Esophagus (tissue), 2 donors: ENCODE results near the gene PPP3CA. TPM values are rescaled to one million over a fixed set of nuclear protein-coding genes. Genes with fewer than 3 reads are reported as not detected.
A peak's percentile ranks its signal among the peaks of the same experiment; 100 is the strongest.

Experiments
- H3K27ac ChIP-seq, 2 donors: one replicate each; pipeline ENCODE4 v1.5.1; 2013; ENCODE audit warnings: low read depth in 2 of 2, mild to moderate bottlenecking in 2 of 2, inconsistent platforms in 1 of 2, low read length in 1 of 2, moderate library complexity in 1 of 2
- H3K27me3 ChIP-seq, 2 donors: one replicate each; pipeline ENCODE4 v1.6.1; 2013; ENCODE audit warnings: low read length in 2 of 2, control low read depth in 1 of 2, mild to moderate bottlenecking in 1 of 2; ENCODE audit not compliant: insufficient read depth in 2 of 2, control insufficient read depth in 1 of 2
- H3K36me3 ChIP-seq, 2 donors: one replicate each; pipeline ENCODE4 v1.6.1; 2013; ENCODE audit warnings: low read length in 1 of 2; ENCODE audit not compliant: control insufficient read depth in 2 of 2, insufficient read depth in 2 of 2
- H3K4me1 ChIP-seq, 2 donors: one replicate each; pipeline ENCODE4 v1.6.1; 2013; ENCODE audit warnings: low read length in 1 of 2; ENCODE audit not compliant: control insufficient read depth in 2 of 2, insufficient read depth in 2 of 2
- H3K4me3 ChIP-seq, 2 donors: one replicate each; pipeline ENCODE4 v1.5.1; 2013; ENCODE audit warnings: low read length in 2 of 2, mild to moderate bottlenecking in 2 of 2, low read depth in 1 of 2, moderate library complexity in 1 of 2
- H3K9me3 ChIP-seq, 2 donors: one replicate each; pipeline ENCODE4 v1.6.1; 2013; ENCODE audit warnings: mild to moderate bottlenecking in 2 of 2, low read depth in 1 of 2, low read length in 1 of 2, moderate library complexity in 1 of 2; ENCODE audit not compliant: control insufficient read depth in 2 of 2, insufficient read depth in 1 of 2
- WGBS, 2 donors: extraction: QIAGEN DNeasy Blood & Tissue Kit; methylation state at CpG; one replicate each; pipeline ENCODE4 v1.1.7; 2013; 5-methylcytosine and 5-hydroxymethylcytosine counted together
- polyA plus RNA-seq, 2 donors: library from polyadenylated mRNA; stranded (reverse); fragments of 200-250 nt; gene quantifications; one replicate each; pipeline ENCODE4 v1.2.3, GENCODE V29; 2013
- donor health status: healthy with polysubstance abuse.
- donor health status: Bipolar disorder and iron deficiency.

The PPP3CA gene
- polyA plus RNA-seq, 2 donors, result 5.2 to 5.8 TPM

GRCh38 chr4:100984901-100985300, 362.4 kb downstream of the PPP3CA start:
- Histone ChIP-seq H3K4me1 (peaks cover 0 to 4% of the 10 kb centered on the region in 2 donors), H3K9me3 (no peaks in the 10 kb centered on the region), H3K27ac (no peak overlapping the region), H3K27me3 (no peaks in the 10 kb centered on the region), H3K4me3 (no peak overlapping the region), H3K36me3 (no peaks in the 10 kb centered on the region)

DNA sequence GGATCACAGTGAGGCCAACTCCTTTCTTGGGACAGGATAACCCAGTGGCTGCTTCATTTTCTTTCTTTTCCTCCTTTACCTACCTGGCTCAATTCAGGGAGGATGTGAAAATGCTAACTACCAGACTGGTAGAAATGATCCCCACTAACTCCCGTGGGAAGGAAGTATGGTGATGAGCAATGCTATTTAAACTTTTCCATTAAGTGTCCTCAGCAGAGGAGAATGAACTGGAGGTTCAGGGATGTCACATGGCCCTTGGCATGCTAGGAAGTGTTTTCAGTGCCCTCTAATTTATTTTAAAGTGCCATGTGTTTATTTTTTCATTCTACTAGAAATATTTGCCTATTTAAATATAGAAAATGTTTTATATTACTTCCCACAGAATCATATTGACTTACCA, 363.9 kb downstream of the PPP3CA start:
- peaks cover 0 to 4% of the 10 kb centered on the region in 2 donors for H3K4me1 ChIP-seq
- no peaks in the 10 kb centered on the region for H3K27me3 ChIP-seq
- WGBS, 2 donors, result 48 to 57% methylated on average over 1 of the region's 1 CpG
- H3K36me3 ChIP-seq, result no peaks in the 10 kb centered on the region
- no peak overlapping the region for H3K4me3 ChIP-seq
- no peak overlapping the region for H3K27ac ChIP-seq
- no peaks in the 10 kb centered on the region for H3K9me3 ChIP-seq

DNA sequence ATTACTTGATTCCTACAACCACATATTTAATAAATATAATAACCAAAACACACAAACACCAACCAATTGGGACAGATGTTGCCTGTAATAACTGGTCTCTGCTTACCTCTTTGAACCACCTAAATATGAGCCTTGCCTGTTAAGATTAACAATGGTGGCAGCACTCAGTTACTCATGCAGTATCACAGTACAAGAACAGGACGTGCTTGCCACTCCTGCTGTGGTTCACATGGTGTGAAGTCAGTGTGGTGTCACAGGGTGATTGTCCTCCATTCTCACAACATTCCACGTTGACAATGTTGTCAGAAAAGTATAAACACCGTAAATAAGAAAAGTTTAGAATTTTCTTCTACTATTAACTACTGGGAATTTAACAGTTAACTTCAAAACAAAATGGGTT, 365.0 kb downstream of the PPP3CA start:
- Histone ChIP-seq H3K27me3 (no peaks in the 10 kb centered on the region), H3K27ac (no peak overlapping the region), H3K9me3 (no peaks in the 10 kb centered on the region), H3K4me3 (no peak overlapping the region), H3K36me3 (no peaks in the 10 kb centered on the region), H3K4me1 (peaks cover 0 to 4% of the 10 kb centered on the region in 2 donors)
- WGBS, 2 donors, result 67 to 68% methylated on average over 3 of the region's 3 CpGs

DNA sequence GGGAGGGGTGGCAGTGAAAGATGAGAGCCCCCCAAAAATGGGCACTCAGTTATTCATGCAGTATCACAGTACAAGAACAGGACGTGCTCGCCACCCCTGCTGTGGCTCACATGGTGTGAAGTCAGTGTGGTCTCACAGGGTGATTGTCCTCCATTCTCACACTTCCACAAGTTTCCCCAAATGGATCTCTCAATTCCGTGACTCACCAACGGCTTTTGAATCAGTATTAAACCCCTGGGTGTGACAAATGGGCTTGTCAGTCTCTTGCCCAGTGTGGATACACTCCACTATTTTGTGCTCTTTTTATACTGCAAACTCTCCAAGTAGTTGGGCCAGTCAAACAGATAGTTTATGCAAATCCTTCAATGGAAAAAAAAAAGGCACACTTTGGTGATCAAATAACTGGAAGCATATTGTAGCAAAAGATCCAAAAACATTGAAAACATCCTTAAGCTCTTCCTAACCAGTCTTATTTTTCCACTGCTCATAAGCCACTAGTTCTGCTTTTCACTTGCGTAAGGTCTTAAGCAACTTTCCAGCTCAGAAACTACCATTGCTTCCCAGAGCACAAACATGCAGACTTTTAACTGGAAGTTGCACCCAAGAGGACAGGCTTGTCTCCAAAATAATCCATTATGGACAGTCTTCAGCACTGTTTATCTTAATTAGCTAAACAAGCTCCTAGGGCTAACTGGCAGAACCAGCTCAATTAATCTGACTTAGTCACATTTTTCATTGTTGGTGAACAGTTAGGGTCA, 365.7 kb downstream of the PPP3CA start:
- H3K4me3 ChIP-seq, result no peak overlapping the region
- WGBS, 2 donors, result 56 to 61% methylated on average over 5 of the region's 5 CpGs
- H3K27ac ChIP-seq, result peak overlapping the region; percentile 30 to 86
- peaks cover 0 to 4% of the 10 kb centered on the region in 2 donors for H3K4me1 ChIP-seq
- no peaks in the 10 kb centered on the region for H3K36me3 ChIP-seq
- no peaks in the 10 kb centered on the region for H3K9me3 ChIP-seq
- no peaks in the 10 kb centered on the region for H3K27me3 ChIP-seq

DNA sequence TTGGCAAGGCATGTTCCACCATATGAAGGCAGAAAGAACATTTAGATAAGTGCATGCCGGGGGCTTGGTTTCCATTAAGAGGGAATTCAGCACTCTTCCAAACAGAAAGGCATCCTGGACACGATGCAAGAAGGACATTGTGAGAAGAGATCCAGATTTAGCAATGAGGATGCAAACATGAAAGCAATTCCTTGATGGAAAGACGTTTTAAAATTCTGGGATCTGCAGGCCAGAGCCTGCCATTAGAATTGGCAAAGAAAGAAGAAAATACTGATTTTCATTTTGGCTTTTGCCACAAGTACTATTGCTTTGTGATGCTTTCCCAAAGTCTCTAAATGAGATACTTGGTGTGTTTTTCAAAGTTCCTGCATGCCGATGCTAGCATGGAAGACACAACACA, 367.6 kb downstream of the PPP3CA start:
- H3K9me3 ChIP-seq, result no peaks in the 10 kb centered on the region
- no peak overlapping the region for H3K27ac ChIP-seq
- no peak overlapping the region for H3K4me3 ChIP-seq
- no peaks in the 10 kb centered on the region for H3K27me3 ChIP-seq
- peaks cover 0 to 4% of the 10 kb centered on the region in 2 donors for H3K4me1 ChIP-seq
- WGBS, 2 donors, result 54 to 60% methylated on average over 4 of the region's 4 CpGs
- H3K36me3 ChIP-seq, result no peaks in the 10 kb centered on the region

- 55 to 63% methylated on average over 3 of the region's 3 CpGs for WGBS, 2 donors
- H3K27ac ChIP-seq, result no peak overlapping the region
- no peak overlapping the region for H3K4me3 ChIP-seq
These were observed 369.5 kb downstream of the PPP3CA start for GRCh38 chr4:100977746-100978397.

GRCh38 chr4:100977274-100977673, 370.1 kb downstream of the PPP3CA start:
- no peaks in the 10 kb centered on the region for H3K36me3 ChIP-seq

More at GRCh38 chr4:100977746-100978397, 369.5 kb downstream of the PPP3CA start:
- peaks cover 0 to 4% of the 10 kb centered on the region in 2 donors for H3K4me1 ChIP-seq
- H3K27me3 ChIP-seq, result no peaks in the 10 kb centered on the region
- H3K36me3 ChIP-seq, result no peaks in the 10 kb centered on the region
- no peaks in the 10 kb centered on the region for H3K9me3 ChIP-seq

More at GRCh38 chr4:100977274-100977673, 370.1 kb downstream of the PPP3CA start:
- Histone ChIP-seq H3K9me3 (no peaks in the 10 kb centered on the region), H3K4me3 (no peak overlapping the region), H3K27ac (no peak overlapping the region), H3K4me1 (peaks cover 0 to 4% of the 10 kb centered on the region in 2 donors), H3K27me3 (no peaks in the 10 kb centered on the region)
